SKM-1 (cell line): Measurements from ENCODE around the gene NEBL.

Experiments used
- DNase-seq: peaks from one replicate; lab custom pipeline; 2025; ENCODE audit not compliant: unreplicated experiment; lab: John Stamatoyannopoulos, UW

NEBL gene

DNA sequence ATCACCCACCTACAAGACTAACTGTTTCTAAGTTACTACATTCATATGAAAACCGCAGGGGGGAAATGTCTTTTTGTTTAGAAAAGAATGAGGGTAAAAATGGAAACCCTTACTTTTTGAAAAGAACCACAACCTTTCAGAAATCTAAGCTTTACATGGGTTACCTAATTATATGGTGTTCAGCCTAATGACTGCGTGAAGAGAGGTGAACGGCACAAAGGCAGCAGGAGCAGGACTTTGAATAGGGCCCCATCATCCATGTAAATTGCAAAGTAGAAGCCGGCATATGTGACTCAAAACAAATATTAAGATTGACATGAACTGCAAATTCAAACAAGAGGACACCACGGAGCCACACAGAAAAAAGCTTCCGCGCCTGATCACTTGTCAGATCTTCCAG, 25.1 kb downstream of the NEBL start:
- DNase-seq, result no peak

GRCh38 chr10:20870834-20871233, 26.3 kb downstream of the NEBL start:
- DNase-seq, result no peak

- DNase-seq, result no peak
These were observed 34.1 kb downstream of the NEBL start for GRCh38 chr10:20863008-20863407.

DNA sequence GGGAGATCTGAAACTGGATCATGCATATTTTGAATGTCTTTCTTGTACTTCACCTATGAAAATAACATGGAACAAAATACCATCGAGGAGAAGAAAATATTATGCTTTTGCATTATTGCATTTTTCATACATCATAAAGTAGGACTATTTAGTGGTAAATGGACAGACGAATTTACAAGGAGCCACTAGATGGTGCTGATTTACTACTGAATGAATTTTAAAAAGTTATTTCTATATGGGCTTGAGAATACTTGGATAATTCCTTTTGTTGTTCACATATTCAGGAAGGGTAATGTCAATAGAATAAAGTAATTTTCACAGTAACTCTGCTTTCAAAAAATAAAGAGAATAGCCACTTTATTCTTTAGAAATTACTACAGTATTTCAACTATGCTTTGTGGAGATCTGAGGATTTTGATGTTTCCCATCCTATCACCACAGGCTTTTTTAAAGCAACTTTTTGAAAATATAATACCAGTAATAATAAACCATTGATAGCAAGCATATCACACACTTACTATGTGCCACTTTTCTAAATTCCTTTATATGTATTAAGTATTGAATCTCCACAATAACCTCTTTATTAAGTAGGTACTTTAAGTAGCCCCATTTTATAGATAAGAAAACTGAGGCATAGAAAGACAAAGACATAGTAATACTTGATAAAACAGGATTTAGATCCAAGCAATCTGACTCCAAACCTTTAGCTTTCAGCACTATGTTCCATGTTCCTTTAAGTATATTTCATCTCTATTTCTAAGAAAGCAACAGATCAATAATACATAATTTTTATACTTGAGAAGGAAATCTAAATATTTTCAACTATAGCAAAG, 38.6 kb downstream of the NEBL start:
- DNase-seq, result no peak

- DNase-seq, result no peak
These were observed 40.6 kb downstream of the NEBL start for GRCh38 chr10:20856484-20856883.

DNA sequence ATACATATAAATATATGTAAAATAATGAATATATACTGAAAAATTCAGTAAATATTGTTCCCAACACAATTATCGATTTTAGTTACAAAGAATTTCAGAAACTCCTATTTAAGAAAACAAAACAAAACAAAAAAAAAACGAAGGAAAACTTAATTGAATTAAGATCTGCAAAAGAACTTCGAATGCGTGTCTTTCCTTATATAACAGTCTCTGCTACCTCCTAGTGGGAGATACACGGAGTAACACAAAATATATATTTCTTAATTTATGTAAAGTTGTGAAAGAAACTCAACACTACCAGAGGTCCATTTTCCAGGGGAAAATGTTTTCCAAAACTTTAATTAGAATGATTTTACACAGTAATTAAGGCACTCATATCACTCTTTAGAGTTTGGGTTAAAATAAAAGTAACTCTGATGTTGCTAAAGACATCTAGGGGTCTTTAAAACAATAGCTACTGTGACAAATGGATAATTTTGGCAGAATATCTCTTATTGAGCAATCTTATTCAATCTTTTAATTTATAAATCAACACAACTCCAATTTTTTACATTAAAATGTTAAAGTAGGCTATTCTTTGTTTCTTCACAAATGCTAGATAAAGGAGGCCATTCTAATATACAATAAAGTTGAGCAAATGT, 41.6 kb downstream of the NEBL start:
- no peak for DNase-seq

DNA sequence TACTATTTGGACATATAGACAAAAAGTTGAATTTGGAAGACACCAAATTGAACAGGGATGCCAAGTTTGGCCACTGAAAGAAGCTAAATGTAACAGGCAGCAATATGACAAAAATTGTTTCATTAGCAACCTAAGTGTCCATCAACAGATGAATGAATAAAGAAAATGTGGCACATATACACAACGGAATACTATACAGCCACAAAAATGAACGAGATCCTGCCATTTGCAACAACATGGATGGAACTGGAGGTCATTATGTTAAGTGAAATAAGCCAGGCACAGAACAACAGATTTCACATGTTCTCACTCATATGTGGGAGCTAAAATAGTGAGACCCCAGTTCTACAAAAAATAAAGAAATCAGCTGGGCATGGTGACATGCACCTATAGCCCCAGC, 43.8 kb downstream of the NEBL start:
- DNase-seq, result no peak

DNA sequence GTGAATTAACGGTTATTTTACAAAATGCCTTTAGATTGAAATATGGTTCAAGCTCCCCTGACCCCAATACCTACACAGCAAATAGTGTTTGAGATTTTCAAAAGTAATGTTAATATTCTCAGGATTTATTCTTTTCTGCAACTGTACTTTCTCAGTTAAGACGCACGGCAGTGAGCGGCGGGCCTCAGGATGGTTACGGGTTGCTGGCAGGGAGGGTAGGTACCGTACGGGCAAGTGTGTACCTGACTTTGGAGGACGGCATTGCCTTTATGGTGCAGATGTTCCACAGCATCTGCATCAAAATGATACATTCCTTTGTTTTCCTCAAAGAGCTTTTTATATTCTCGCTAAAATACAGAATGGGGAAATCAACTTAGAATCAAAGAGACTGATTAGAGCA, 44.8 kb downstream of the NEBL start:
- DNase-seq, result no peak

DNA sequence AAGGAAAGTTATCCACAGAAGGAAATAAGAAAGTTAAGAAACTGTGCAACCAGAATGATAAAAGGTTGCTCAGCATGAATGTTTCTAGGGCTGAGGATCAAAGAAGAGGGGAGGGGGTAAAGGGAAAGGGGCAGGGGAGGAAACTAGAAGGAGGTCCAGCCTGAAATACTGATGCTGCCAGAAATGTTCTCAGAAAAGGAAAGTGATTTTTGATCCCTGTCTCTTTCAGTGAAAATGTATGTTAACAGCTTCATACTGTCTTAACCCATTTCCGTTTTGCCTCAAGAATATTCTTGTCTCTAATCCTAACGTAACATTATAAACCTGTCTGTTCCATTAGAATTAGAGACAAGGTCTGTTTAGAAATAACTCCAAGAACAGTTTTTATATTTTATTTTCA, 49.6 kb downstream of the NEBL start:
- DNase-seq, result no peak

DNA sequence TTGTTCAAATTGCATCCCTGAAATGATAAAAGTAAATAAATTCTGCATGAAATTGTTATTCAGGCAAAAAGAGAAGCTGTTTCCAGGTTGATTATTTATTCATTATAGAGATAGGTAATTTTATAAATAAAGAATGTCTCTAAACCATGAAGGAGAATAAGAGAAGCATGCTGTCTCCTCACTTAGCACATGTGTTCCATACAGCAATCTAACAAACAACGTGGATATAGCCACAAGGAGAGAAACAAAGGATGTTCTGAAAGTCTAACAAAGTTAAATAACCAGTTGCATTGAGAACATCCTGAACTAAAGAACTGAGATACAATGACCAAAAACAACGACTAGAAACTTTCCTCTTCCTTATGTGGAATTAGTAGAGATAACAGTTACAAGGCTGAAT, 50.8 kb downstream of the NEBL start:
- DNase-seq, result no peak

GRCh38 chr10:20841419-20841818, 55.7 kb downstream of the NEBL start:
- DNase-seq, result no peak

DNA sequence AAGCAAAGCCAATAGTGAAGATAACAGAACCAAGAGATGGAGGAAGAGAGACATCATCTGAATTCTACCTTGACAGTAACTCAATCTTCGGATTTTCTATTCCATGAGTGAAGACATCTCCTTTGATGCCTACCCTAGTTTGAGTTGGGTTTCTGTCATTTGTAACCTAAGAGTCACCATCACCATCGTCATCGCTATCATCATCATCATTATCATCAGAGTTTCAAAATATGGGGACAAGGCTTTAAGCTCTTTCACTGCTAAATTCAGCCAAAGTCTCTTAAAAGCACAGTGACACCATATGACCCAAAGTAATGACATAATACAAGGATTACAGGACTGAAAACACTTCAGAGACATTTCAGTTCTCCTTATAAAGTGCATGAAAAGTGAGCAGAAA, 57.2 kb downstream of the NEBL start:
- DNase-seq, result no peak

DNA sequence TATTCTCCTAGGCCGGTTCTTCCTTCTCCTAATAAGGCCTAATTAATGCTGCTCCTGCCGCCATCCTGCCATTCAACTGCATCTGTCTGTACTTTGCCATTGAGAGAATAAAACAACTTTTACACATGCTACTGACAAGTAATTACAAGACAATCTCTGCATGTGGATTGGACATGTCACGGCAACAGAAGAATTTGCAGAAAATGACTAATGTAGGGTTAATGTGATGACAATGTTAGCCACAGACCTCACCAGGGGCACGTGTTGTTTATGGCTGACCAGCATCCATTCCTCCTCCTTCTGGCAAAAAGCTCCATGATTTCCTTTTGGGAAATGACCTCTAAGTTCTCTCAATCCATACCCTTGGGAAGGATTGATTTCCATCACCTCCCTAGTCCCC, 58.0 kb downstream of the NEBL start:
- no peak for DNase-seq

DNA sequence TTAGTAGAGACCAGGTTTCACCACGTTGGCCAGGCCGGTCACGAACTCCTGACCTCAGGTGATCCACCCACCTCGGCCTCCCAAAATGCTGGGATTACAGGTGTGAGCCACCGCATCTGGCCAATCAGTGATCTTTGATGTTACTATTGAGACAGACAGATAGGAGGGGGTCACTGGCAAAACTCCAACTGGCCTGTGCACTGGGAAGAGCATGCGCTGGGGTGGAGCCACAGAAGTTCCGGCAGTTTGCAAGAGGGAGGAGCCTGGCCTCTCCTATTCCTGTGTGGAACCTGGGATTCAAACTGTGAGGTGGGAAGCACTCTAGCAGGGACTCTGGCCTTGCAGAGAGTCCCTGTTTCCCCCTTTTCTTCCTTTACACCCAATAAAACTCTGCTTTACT, 60.7 kb downstream of the NEBL start:
- DNase-seq, result no peak

- DNase-seq, result no peak
These were observed 61.8 kb downstream of the NEBL start for GRCh38 chr10:20835335-20835734.

DNA sequence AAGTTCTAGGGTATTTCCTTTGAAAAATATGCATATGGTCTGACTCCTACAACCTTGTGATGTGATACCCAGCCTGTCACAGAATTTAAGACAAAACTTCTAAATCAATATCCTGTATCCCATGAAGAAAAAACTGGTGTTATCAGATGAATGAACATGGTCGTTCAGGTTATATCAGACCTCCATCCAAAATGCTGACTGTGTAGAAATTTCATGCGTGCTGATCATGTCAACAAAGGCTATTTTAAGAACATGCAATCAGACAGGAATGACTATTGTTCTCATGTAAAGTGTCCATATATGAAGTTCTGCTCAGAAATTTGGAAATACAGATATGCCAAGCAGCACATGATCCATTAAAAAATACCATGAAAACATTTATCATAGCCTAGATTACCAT, 62.3 kb downstream of the NEBL start:
- DNase-seq, result no peak

DNA sequence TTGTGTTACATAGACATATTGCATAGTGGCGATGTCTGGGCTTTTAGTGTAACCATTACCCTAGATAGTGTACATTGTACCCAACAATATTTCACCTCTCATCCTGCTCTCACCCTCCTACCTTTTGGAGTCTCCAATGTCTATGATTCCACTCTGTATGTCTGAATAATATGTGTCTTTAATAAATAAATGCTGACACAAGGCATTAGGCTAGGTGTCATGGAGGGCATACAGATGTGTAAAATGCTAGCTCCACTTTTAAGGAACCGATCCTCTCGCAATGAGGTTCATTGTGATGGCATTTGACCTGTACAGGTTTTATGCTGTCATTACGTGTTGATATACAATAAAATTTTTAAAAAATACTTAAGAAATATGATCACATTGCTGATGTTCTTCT, 74.3 kb downstream of the NEBL start:
- DNase-seq, result no peak

DNA sequence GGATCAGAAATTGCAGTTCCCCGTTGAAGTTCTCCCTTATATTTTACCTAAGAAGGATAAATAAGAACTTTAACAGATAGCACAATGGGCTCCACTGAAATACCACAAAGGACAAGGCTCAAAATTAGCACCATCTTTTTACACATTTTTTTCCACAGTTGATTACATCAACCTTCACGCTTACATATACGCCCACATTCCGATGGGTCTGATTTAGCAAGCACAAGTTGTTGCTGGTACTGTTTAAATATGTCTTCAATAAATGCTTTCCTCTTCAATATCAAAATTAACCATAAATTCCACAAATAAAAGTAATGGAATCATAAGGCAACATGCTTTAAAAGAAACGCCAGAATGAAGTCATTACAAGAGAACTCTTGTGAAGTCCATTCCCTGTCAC, 79.5 kb downstream of the NEBL start:
- no peak for DNase-seq

GRCh38 chr10:20817116-20817515, 80.0 kb downstream of the NEBL start:
- no peak for DNase-seq

DNA sequence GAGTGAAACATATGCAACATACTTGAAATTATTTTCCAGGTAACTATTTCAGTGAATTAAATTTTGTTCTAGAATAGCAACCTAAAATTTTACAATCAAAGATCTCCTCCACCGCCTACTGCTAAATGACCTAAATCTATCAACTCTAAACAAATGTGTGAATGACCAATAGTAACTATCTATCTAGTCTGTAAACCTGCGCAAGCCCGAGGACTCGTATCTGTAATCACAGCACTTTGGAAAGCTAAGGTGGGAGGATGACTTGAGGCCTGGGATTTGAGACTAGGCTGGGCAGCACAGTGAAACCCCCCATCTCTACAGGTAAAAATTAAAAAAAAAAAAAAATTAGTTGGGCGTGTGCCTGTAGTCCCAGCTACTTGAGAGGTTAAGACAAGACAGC, 83.0 kb downstream of the NEBL start:
- no peak for DNase-seq

GRCh38 chr10:20811131-20811530, 86.0 kb downstream of the NEBL start:
- no peak for DNase-seq

GRCh38 chr10:20809631-20810030, 87.5 kb downstream of the NEBL start:
- no peak for DNase-seq

GRCh38 chr10:20806487-20806886, 90.6 kb downstream of the NEBL start:
- no peak for DNase-seq
